PC-3 (cell line): ENCODE measurements around the gene CTSW.

Experiments
- CTCF ChIP-seq: fragments of 300-600 bp; sonication (generic); conservative IDR thresholded peaks from 2 replicates; pipeline ENCODE4 v1.5.1; 2017; ENCODE audit warnings: antibody characterized with exemption, low read depth, mild to moderate bottlenecking, low read length
- EZH2 ChIP-seq: fragments of 300-600 bp; sonication (generic); IDR thresholded peaks from one replicate; pipeline ENCODE4 v1.6.1; 2017; ENCODE audit warnings: antibody characterized with exemption, mild to moderate bottlenecking, low read length; ENCODE audit not compliant: unreplicated experiment

GRCh38 chr11:65856689-65857499 lies 22.7 kb upstream of the CTSW start:
- TF ChIP-seq CTCF = no peak
- no peak for TF ChIP-seq EZH2
